HG03175 (cell line): ENCODE results near the gene CD83.
"Not testable (repeated sequence)": the region's sequence is repeated elsewhere in the genome, so short reads cannot be mapped to it uniquely, and the experiment has no call there.

Source experiments
- ATAC-seq: cut with Tn5 transposase; IDR thresholded peaks from one replicate; pipeline ENCODE4 v1.9.1; 2021; ENCODE audit warnings: mild to moderate bottlenecking, moderate library complexity; ENCODE audit not compliant: unreplicated experiment

Gene CD83

GRCh38 chr6:14117158-14118090 is at the start of gene CD83:
TSS of gene CD83 (plus strand) at chr6:14117772. CDS start at chr6:14117812, 40 bp downstream.
- ATAC-seq: peak; percentile 71

- no peak for ATAC-seq
Observed at GRCh38 chr6:14068133-14068532, 49.4 kb upstream of the CD83 start.

- no peak for ATAC-seq
Observed at GRCh38 chr6:14068623-14069022, 48.9 kb upstream of the CD83 start.

- ATAC-seq: no peak
Observed at GRCh38 chr6:14070457-14070856, 47.1 kb upstream of the CD83 start.

- ATAC-seq: no peak
Observed at GRCh38 chr6:14072084-14072483, 45.5 kb upstream of the CD83 start.

GRCh38 chr6:14073561-14074354 is 43.8 kb upstream of the CD83 start:
- not testable (repeated sequence) for ATAC-seq

GRCh38 chr6:14074476-14075094 is 43.0 kb upstream of the CD83 start:
- ATAC-seq: no peak

- peak; percentile 59 for ATAC-seq
Observed at GRCh38 chr6:14075095-14075503, 42.5 kb upstream of the CD83 start.

- no peak for ATAC-seq
Observed at GRCh38 chr6:14077193-14077867, 40.2 kb upstream of the CD83 start.

- ATAC-seq: no peak
Observed at GRCh38 chr6:14079433-14079832, 38.1 kb upstream of the CD83 start.

GRCh38 chr6:14079971-14080370 is 37.6 kb upstream of the CD83 start:
- ATAC-seq: no peak

- no peak for ATAC-seq
Observed at GRCh38 chr6:14081126-14081525, 36.4 kb upstream of the CD83 start.

- no peak for ATAC-seq
Observed at GRCh38 chr6:14082771-14083170, 34.8 kb upstream of the CD83 start.

GRCh38 chr6:14083262-14083661 is 34.3 kb upstream of the CD83 start:
- no peak for ATAC-seq

- no peak for ATAC-seq
Observed at GRCh38 chr6:14083751-14084150, 33.8 kb upstream of the CD83 start.

- no peak for ATAC-seq
Observed at GRCh38 chr6:14084388-14084787, 33.2 kb upstream of the CD83 start.

- no peak for ATAC-seq
Observed at GRCh38 chr6:14085176-14085787, 32.3 kb upstream of the CD83 start.

GRCh38 chr6:14086701-14087100 is 30.9 kb upstream of the CD83 start:
- no peak for ATAC-seq

GRCh38 chr6:14088600-14089192 is 28.9 kb upstream of the CD83 start:
- ATAC-seq: peak; percentile 45

- ATAC-seq: peak; percentile 60
Observed at GRCh38 chr6:14089224-14089623, 28.3 kb upstream of the CD83 start.
